NCI-H2196 (cell line): ENCODE data around the gene SCD.
A peak's percentile ranks its signal among the peaks of the same experiment; 100 is the strongest.
"Not testable (repeated sequence)": the region's sequence is repeated elsewhere in the genome, so short reads cannot be mapped to it uniquely, and the experiment has no call there.

Source experiments
- DNase-seq: peaks from one replicate; lab custom pipeline; 2025; ENCODE audit not compliant: unreplicated experiment; lab: John Stamatoyannopoulos, UW

The SCD gene

GRCh38 chr10:100359529-100360150 lies 12.6 kb downstream of the SCD start:
- DNase-seq: no peak

GRCh38 chr10:100360234-100360633 lies 13.2 kb downstream of the SCD start:
- DNase-seq: no peak

- no peak for DNase-seq
Observed at GRCh38 chr10:100362570-100363496, 15.8 kb downstream of the SCD start.

GRCh38 chr10:100364175-100364574 lies 17.1 kb downstream of the SCD start:
- no peak for DNase-seq

GRCh38 chr10:100364735-100365391 lies 17.8 kb downstream of the SCD start:
- DNase-seq: peak; percentile 79

GRCh38 chr10:100368721-100369120 lies 21.7 kb downstream of the SCD start:
- DNase-seq: no peak

- DNase-seq: no peak
Observed at GRCh38 chr10:100370714-100371481, 23.9 kb downstream of the SCD start.

- no peak for DNase-seq
Observed at GRCh38 chr10:100371482-100372027, 24.5 kb downstream of the SCD start.

- DNase-seq: no peak
Observed at GRCh38 chr10:100372415-100373297, 25.6 kb downstream of the SCD start.

GRCh38 chr10:100373298-100374199 lies 26.5 kb downstream of the SCD start:
- DNase-seq: peak; percentile 86

- no peak for DNase-seq
Observed at GRCh38 chr10:100374200-100374655, 27.2 kb downstream of the SCD start.

GRCh38 chr10:100374677-100375353 lies 27.8 kb downstream of the SCD start:
- not testable (repeated sequence) for DNase-seq

- not testable (repeated sequence) for DNase-seq
Observed at GRCh38 chr10:100376656-100377055, 29.6 kb downstream of the SCD start.

GRCh38 chr10:100377830-100378229 lies 30.8 kb downstream of the SCD start:
- no peak for DNase-seq

GRCh38 chr10:100380400-100380799 lies 33.4 kb downstream of the SCD start:
- no peak for DNase-seq

GRCh38 chr10:100382553-100382952 lies 35.5 kb downstream of the SCD start:
- DNase-seq: no peak

GRCh38 chr10:100383251-100383650 lies 36.2 kb downstream of the SCD start:
- DNase-seq: no peak
